ENCODE results near the gene ZNF274. TPM values are rescaled to one million over a fixed set of nuclear protein-coding genes. Genes with fewer than 3 reads are reported as not detected.

ZNF274 gene
- total RNA-seq, 3 donors from 2014 or later (not counting 1 experiment from before 2014, with no cell fraction given) = 25.5 to 33.0 (median 30.1) TPM

- Mint-ChIP-seq H3K9me3 (peaks cover 2 to 4% of the 10 kb centered on the region in 2 donors), H3K36me3 (peaks cover 5% of the 10 kb centered on the region), H3K27me3 (ENCODE audit: low read depth in 2 of 2) (no peaks in the 10 kb centered on the region), H3K4me3 (peak within 1 kb of the TSS; percentile 90), H3K4me1 (peaks cover 18 to 19% of the 10 kb centered on the region in 2 donors), H3K27ac (peak within 1 kb of the TSS; percentile 83 to 84)
- Histone ChIP-seq H3K4me1 (ENCODE audit: control insufficient read depth, insufficient read depth, low read length) (peaks cover 21% of the 10 kb centered on the region), H3K36me3 (ENCODE audit: control insufficient read depth, insufficient read depth, low read length) (no peaks in the 10 kb centered on the region), H3K27me3 (ENCODE audit: control insufficient read depth, insufficient read depth, low read length) (no peaks in the 10 kb centered on the region), H3K27ac (ENCODE audit: low read length) (peak within 1 kb of the TSS; percentile 94), H3K4me3 (ENCODE audit: low read length) (peak within 1 kb of the TSS; percentile 91), H3K9me3 (ENCODE audit: control insufficient read depth, insufficient read depth, low read length) (peaks cover 7% of the 10 kb centered on the region)
- no peak for TF ChIP-seq CTCF (IDR thresholded peaks at IDR 0.05)
- intact Hi-C loops (cut with micrococcal nuclease) = loop anchor here (2.0 to 10.0 kb wide), 4 partner anchors 52 to 1046 kb away; partner anchors contain the start of genes ZNF606, ZNF772 and ZSCAN18
- under 1% methylated on average over 62 of the region's 62 CpGs for WGBS (ENCODE audit: insufficient coverage)
- peak; percentile 63 to 76 (median 67) for ATAC-seq
- DNase-seq = peak; percentile 94 to 95
Observed at GRCh38 chr19:58150328-58150921, 32.4 kb upstream of the ZNF274 start, which contains the start of gene ZNF329. ZNF329 (minus strand) TSS chr19:58150789; CDS start chr19:58129503, 21,286 bp downstream.

- DNase-seq = no peak
- 100% methylated on average over 1 of the region's 2 CpGs for WGBS (ENCODE audit: insufficient coverage)
Observed at GRCh38 chr19:58153386-58153785, 29.5 kb upstream of the ZNF274 start.

GRCh38 chr19:58154287-58154678, 28.6 kb upstream of the ZNF274 start:
- intact Hi-C loops (cut with micrococcal nuclease) = loop anchor here (5.0 to 10.0 kb wide), 3 partner anchors 152 to 1049 kb away; partner anchors contain the start of genes ZNF606 and ZNF772
- peak overlapping the region; percentile 53 to 82 for H3K27ac Mint-ChIP-seq
- 23% methylated on average over 12 of the region's 12 CpGs for WGBS (ENCODE audit: insufficient coverage)
- Histone ChIP-seq H3K27ac (ENCODE audit: low read length) (peak overlapping the region; percentile 73), H3K36me3 (ENCODE audit: control insufficient read depth, insufficient read depth, low read length) (no peaks in the 10 kb centered on the region), H3K9me3 (ENCODE audit: control insufficient read depth, insufficient read depth, low read length) (no peaks in the 10 kb centered on the region), H3K4me1 (ENCODE audit: control insufficient read depth, insufficient read depth, low read length) (peaks cover 22% of the 10 kb centered on the region), H3K4me3 (ENCODE audit: low read length) (peak overlapping the region; percentile 75), H3K27me3 (ENCODE audit: control insufficient read depth, insufficient read depth, low read length) (no peaks in the 10 kb centered on the region)
- H3K4me3 Mint-ChIP-seq = peak overlapping the region; percentile 82
- DNase-seq (no peak), ATAC-seq (no peak)
- no peaks in the 10 kb centered on the region for H3K27me3 Mint-ChIP-seq (ENCODE audit: low read depth in 2 of 2)
- H3K36me3 Mint-ChIP-seq = no peaks in the 10 kb centered on the region
- peaks cover 16 to 17% of the 10 kb centered on the region in 2 donors for H3K4me1 Mint-ChIP-seq
- no peaks in the 10 kb centered on the region for H3K9me3 Mint-ChIP-seq
- no peak for TF ChIP-seq CTCF (IDR thresholded peaks at IDR 0.05)

More at GRCh38 chr19:58153386-58153785, 29.5 kb upstream of the ZNF274 start:
- peak overlapping the region; percentile 58 for H3K4me3 Mint-ChIP-seq
- H3K4me1 Mint-ChIP-seq = peaks cover 18 to 19% of the 10 kb centered on the region in 2 donors
- Histone ChIP-seq H3K9me3 (ENCODE audit: control insufficient read depth, insufficient read depth, low read length) (no peaks in the 10 kb centered on the region), H3K27ac (ENCODE audit: low read length) (no peak overlapping the region), H3K36me3 (ENCODE audit: control insufficient read depth, insufficient read depth, low read length) (no peaks in the 10 kb centered on the region), H3K27me3 (ENCODE audit: control insufficient read depth, insufficient read depth, low read length) (no peaks in the 10 kb centered on the region), H3K4me1 (ENCODE audit: control insufficient read depth, insufficient read depth, low read length) (peaks cover 22% of the 10 kb centered on the region), H3K4me3 (ENCODE audit: low read length) (no peak overlapping the region)
- H3K36me3 Mint-ChIP-seq = no peaks in the 10 kb centered on the region
- ATAC-seq = no peak
- no peaks in the 10 kb centered on the region for H3K27me3 Mint-ChIP-seq (ENCODE audit: low read depth in 2 of 2)
- no peaks in the 10 kb centered on the region for H3K9me3 Mint-ChIP-seq
- intact Hi-C loops (cut with micrococcal nuclease) = loop anchor here (5.0 to 10.0 kb wide), 3 partner anchors 151 to 1049 kb away; partner anchors contain the start of genes ZNF606 and ZNF772
- H3K27ac Mint-ChIP-seq = no peak overlapping the region
- no peak for TF ChIP-seq CTCF (IDR thresholded peaks at IDR 0.05)

All from natural killer cell (primary cell).